H9 (cell line): ENCODE results near the gene NDOR1. TPM values are rescaled to one million over a fixed set of nuclear protein-coding genes. Genes with fewer than 3 reads are reported as not detected.

Source experiments
- DNase-seq: peaks from one replicate; pipeline ENCODE4 v3.0.0-alpha.2; 2017
- H2AFZ ChIP-seq: one replicate; pipeline ENCODE4 v1.6.1; 2013; ENCODE audit warnings: mild to moderate bottlenecking, low read length, control low read depth, moderate library complexity
- H2AK5ac ChIP-seq: 2 replicates; pipeline ENCODE4 v1.6.1; 2013; ENCODE audit warnings: low read length, control low read depth, mixed read lengths; ENCODE audit not compliant: insufficient read length
- H2BK120ac ChIP-seq: one replicate; pipeline ENCODE4 v1.6.1; 2013; ENCODE audit warnings: low read depth, mild to moderate bottlenecking, low read length, control low read depth, inconsistent platforms; ENCODE audit not compliant: poor library complexity, severe bottlenecking
- H2BK12ac ChIP-seq: 2 replicates; pipeline ENCODE4 v1.6.1; 2013; ENCODE audit warnings: low read length, control low read depth, mixed read lengths, low read depth; ENCODE audit not compliant: insufficient read length
- H2BK15ac ChIP-seq: 2 replicates; pipeline ENCODE4 v1.6.1; 2013; ENCODE audit warnings: low read depth, low read length, control low read depth
- H2BK20ac ChIP-seq: one replicate; pipeline ENCODE4 v1.6.1; 2013; ENCODE audit warnings: low read depth, mild to moderate bottlenecking, low read length, control low read depth, inconsistent platforms; ENCODE audit not compliant: poor library complexity, severe bottlenecking
- H2BK5ac ChIP-seq: 2 replicates; pipeline ENCODE4 v1.6.1; 2013; ENCODE audit warnings: low read length, control low read depth, mixed read lengths; ENCODE audit not compliant: insufficient read length
- H3K14ac ChIP-seq: 2 replicates; pipeline ENCODE4 v1.6.1; 2013; ENCODE audit warnings: low read length, control low read depth; ENCODE audit not compliant: insufficient read depth
- H3K18ac ChIP-seq: 2 replicates; pipeline ENCODE4 v1.6.1; 2013; ENCODE audit warnings: low read depth, mild to moderate bottlenecking, mixed read lengths, low read length, control low read depth; ENCODE audit not compliant: insufficient read length
- H3K23ac ChIP-seq: 2 replicates; pipeline ENCODE4 v1.6.1; 2013; ENCODE audit warnings: low read length, control low read depth, mixed read lengths, low read depth; ENCODE audit not compliant: insufficient read length
- H3K23me2 ChIP-seq: 2 replicates; pipeline ENCODE4 v1.6.1; 2013; ENCODE audit warnings: low read depth, mild to moderate bottlenecking, mixed read lengths, low read length, control low read depth; ENCODE audit not compliant: insufficient read length, poor library complexity, severe bottlenecking
- H3K27ac ChIP-seq: 2 replicates; pipeline ENCODE4 v1.5.1; 2013; ENCODE audit warnings: low read length, control low read depth, mixed read lengths, low read depth; ENCODE audit not compliant: insufficient read length
- H3K27me3 ChIP-seq: 2 replicates; pipeline ENCODE4 v1.6.1; 2013; ENCODE audit warnings: low read length, control low read depth, inconsistent platforms; ENCODE audit not compliant: insufficient read depth
- H3K4ac ChIP-seq: 2 replicates; pipeline ENCODE4 v1.6.1; 2013; ENCODE audit warnings: low read depth, mild to moderate bottlenecking, control low read depth, inconsistent platforms, low read length, moderate library complexity
- H3K4me1 ChIP-seq: 2 replicates; pipeline ENCODE4 v1.6.1; 2013; ENCODE audit warnings: low read length, control low read depth, inconsistent platforms; ENCODE audit not compliant: insufficient read depth
- H3K4me2 ChIP-seq: 2 replicates; pipeline ENCODE4 v1.6.1; 2013; ENCODE audit warnings: low read length, control low read depth, mixed read lengths; ENCODE audit not compliant: insufficient read length, insufficient read depth
- H3K56ac ChIP-seq: 2 replicates; pipeline ENCODE4 v1.6.1; 2013; ENCODE audit warnings: low read depth, mild to moderate bottlenecking, mixed read lengths, low read length, control low read depth; ENCODE audit not compliant: insufficient read length
- H3K79me1 ChIP-seq: 2 replicates; pipeline ENCODE4 v1.6.1; 2013; ENCODE audit warnings: low read depth, mild to moderate bottlenecking, moderate library complexity, low read length, control low read depth, inconsistent platforms; ENCODE audit not compliant: insufficient read depth, poor library complexity, severe bottlenecking
- H3K79me2 ChIP-seq: 2 replicates; pipeline ENCODE4 v1.6.1; 2013; ENCODE audit warnings: low read length, control low read depth, inconsistent platforms; ENCODE audit not compliant: insufficient read depth
- H3K9ac ChIP-seq: 2 replicates; pipeline ENCODE4 v1.6.1; 2013; ENCODE audit warnings: low read length, control low read depth, mixed read lengths; ENCODE audit not compliant: insufficient read length; ENCODE audit errors: extremely low read depth
- H3K9me3 ChIP-seq: one replicate; pipeline ENCODE4 v1.6.1; 2013; ENCODE audit warnings: low read depth, low read length, inconsistent platforms; ENCODE audit not compliant: control insufficient read depth
- H3T11ph ChIP-seq: one replicate; pipeline ENCODE4 v1.6.1; 2013; ENCODE audit warnings: mild to moderate bottlenecking, low read length, control low read depth, inconsistent platforms
- H4K20me1 ChIP-seq: one replicate; pipeline ENCODE4 v1.6.1; 2013; ENCODE audit not compliant: control insufficient read depth, insufficient read length, insufficient read depth
- H4K5ac ChIP-seq: 2 replicates; pipeline ENCODE4 v1.6.1; 2013; ENCODE audit warnings: low read depth, mild to moderate bottlenecking, mixed read lengths, low read length, control low read depth; ENCODE audit not compliant: insufficient read length
- H4K8ac ChIP-seq: replicated peaks from 2 replicates; pipeline ENCODE4 v1.6.1; 2013; ENCODE audit warnings: low read length, control low read depth, mixed read lengths, low read depth; ENCODE audit not compliant: insufficient read length
- H4K91ac ChIP-seq: 2 replicates; pipeline ENCODE4 v1.6.1; 2013; ENCODE audit warnings: low read depth, mild to moderate bottlenecking, moderate library complexity, mixed read lengths, low read length, control low read depth; ENCODE audit not compliant: insufficient read length
- H3K27ac Mint-ChIP-seq, 3 experiments: 2 replicates in 2 of 3; 3 replicates in 1 of 3; pipeline ENCODE4 v1.8.0; 2020 to 2021; ENCODE audit warnings: mixed read lengths in 3 of 3, mild to moderate bottlenecking in 1 of 3, moderate library complexity in 1 of 3
- H3K27me3 Mint-ChIP-seq: 2 replicates; pipeline ENCODE4 v1.8.0; 2021; ENCODE audit warnings: low read depth, mild to moderate bottlenecking, moderate library complexity, mixed read lengths
- H3K36me3 Mint-ChIP-seq, 3 experiments: 2 replicates in 2 of 3; 3 replicates in 1 of 3; pipeline ENCODE4 v1.8.0; 2020 to 2021; ENCODE audit warnings: low read depth in 3 of 3, mixed read lengths in 3 of 3; ENCODE audit not compliant: insufficient read depth in 1 of 3
- H3K4me1 Mint-ChIP-seq, 2 experiments: 2 replicates each; pipeline ENCODE4 v1.8.0; 2020; ENCODE audit warnings: mixed read lengths in 2 of 2
- H3K4me3 Mint-ChIP-seq, 2 experiments: 2 replicates in 1 of 2; 3 replicates in 1 of 2; pipeline ENCODE4 v1.8.0; 2020 to 2021; ENCODE audit warnings: mild to moderate bottlenecking in 2 of 2, mixed read lengths in 2 of 2, moderate library complexity in 1 of 2
- H3K9me3 Mint-ChIP-seq, 2 experiments: 2 replicates in 1 of 2; 3 replicates in 1 of 2; pipeline ENCODE4 v1.8.0; 2020; ENCODE audit warnings: mild to moderate bottlenecking in 2 of 2, mixed read lengths in 2 of 2, moderate library complexity in 1 of 2
- WGBS: extraction: QIAGEN DNeasy Blood & Tissue Kit; methylation state at CpG from one replicate; pipeline ENCODE4 v1.1.7; 2013; ENCODE audit warnings: missing lambda C conversion rate, low lambda C conversion rate, mixed read lengths; ENCODE audit not compliant: insufficient read length; ENCODE audit errors: extremely low coverage; 5-methylcytosine and 5-hydroxymethylcytosine counted together
- total RNA-seq: library from RNA; stranded (reverse); gene quantifications from 2 replicates; pipeline ENCODE4 v1.2.1, GENCODE V29; 2021
- TF ChIP-seq, protein P1 (sequence below): fragments of 200-600 bp; sonication (generic); conservative IDR thresholded peaks from 3 replicates; pipeline ENCODE4 v1.8.0; 2021; ENCODE audit warnings: antibody characterized with exemption, mild to moderate bottlenecking

The NDOR1 gene
- total RNA-seq, 1 experiment from 2014 or later = 44.1 TPM

DNA sequence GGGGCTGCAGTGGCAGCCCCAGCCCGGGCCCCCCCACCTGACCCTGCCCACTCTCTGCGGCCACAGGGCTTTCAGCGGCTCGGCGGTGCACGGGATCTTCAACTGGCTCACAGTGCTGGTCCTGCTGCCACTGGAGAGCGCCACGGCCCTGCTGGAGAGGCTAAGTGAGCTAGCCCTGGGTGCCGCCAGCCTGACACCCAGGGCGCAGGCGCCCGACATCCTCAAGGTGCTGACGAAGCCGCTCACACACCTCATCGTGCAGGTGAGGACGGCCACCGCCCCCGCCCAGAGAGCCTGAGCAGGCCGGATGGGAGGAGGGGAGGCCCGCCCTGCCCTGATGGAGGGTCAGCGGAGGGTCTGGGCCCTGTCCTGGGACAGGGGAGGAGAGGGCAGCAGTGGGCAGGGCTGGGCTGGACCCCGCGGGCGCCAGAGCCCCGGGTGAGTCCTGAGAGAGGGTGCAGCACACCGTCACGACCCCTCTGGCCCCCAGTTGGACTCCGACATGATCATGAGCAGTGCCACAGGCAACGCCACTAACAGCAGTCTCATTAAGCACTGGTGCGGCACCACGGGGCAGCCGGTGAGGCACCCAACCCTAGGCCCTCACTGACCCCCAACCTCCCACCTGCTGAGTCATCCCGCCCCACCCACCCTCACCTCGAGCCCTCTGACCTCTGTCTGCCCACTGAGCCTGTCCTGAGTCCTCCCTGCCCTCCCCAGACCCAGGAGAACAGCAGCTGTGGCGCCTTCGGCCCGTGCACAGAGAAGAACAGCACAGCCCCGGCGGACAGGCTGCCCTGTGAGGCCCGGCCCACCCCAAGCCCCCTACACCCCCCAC lies 27.9 kb downstream of the NDOR1 start:
- no peak overlapping the region for H3K9ac ChIP-seq
- no peaks in the 10 kb centered on the region for H3K79me2 ChIP-seq
- Mint-ChIP-seq H3K4me3 (no peak overlapping the region), H3K9me3 (no peaks in the 10 kb centered on the region), H3K36me3 (no peaks in the 10 kb centered on the region), H3K27me3 (peaks cover 7% of the 10 kb centered on the region), H3K4me1 (peaks cover 8 to 13% of the 10 kb centered on the region in 2 experiments), H3K27ac (no peak overlapping the region)
- no peak overlapping the region for H3K18ac ChIP-seq
- no peak overlapping the region for H2BK12ac ChIP-seq
- no peak overlapping the region for H2AK5ac ChIP-seq
- no peak overlapping the region for H3K56ac ChIP-seq
- H2BK15ac ChIP-seq = no peak overlapping the region
- no peak overlapping the region for H3K14ac ChIP-seq
- H3T11ph ChIP-seq = no peak overlapping the region
- H4K20me1 ChIP-seq = no peaks in the 10 kb centered on the region
- no peak overlapping the region for H4K8ac ChIP-seq
- DNase-seq = no peak
- no peak overlapping the region for H2BK120ac ChIP-seq
- H3K79me1 ChIP-seq = no peaks in the 10 kb centered on the region
- no peak overlapping the region for H4K5ac ChIP-seq
- no peak overlapping the region for H4K91ac ChIP-seq
- no peak overlapping the region for H3K4me2 ChIP-seq
- no peak overlapping the region for H3K4ac ChIP-seq
- H3K27ac ChIP-seq = no peak overlapping the region
- no peaks in the 10 kb centered on the region for H3K9me3 ChIP-seq
- WGBS = no CpG with 5 or more reads among the region's 40 CpGs
- no peaks in the 10 kb centered on the region for H3K27me3 ChIP-seq
- no peak overlapping the region for H3K23ac ChIP-seq
- H3K4me1 ChIP-seq = peaks cover 3% of the 10 kb centered on the region; the same call in 1 of the 2 replicates
- H2AFZ ChIP-seq = no peak overlapping the region
- TF ChIP-seq, protein P1, sequence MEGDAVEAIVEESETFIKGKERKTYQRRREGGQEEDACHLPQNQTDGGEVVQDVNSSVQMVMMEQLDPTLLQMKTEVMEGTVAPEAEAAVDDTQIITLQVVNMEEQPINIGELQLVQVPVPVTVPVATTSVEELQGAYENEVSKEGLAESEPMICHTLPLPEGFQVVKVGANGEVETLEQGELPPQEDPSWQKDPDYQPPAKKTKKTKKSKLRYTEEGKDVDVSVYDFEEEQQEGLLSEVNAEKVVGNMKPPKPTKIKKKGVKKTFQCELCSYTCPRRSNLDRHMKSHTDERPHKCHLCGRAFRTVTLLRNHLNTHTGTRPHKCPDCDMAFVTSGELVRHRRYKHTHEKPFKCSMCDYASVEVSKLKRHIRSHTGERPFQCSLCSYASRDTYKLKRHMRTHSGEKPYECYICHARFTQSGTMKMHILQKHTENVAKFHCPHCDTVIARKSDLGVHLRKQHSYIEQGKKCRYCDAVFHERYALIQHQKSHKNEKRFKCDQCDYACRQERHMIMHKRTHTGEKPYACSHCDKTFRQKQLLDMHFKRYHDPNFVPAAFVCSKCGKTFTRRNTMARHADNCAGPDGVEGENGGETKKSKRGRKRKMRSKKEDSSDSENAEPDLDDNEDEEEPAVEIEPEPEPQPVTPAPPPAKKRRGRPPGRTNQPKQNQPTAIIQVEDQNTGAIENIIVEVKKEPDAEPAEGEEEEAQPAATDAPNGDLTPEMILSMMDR = no peak
- no peak overlapping the region for H2BK5ac ChIP-seq
- H2BK20ac ChIP-seq = no peak overlapping the region
- no peaks in the 10 kb centered on the region for H3K23me2 ChIP-seq
